Measurements from ENCODE around the gene HNF4A. TPM values are rescaled to one million over a fixed set of nuclear protein-coding genes. Genes with fewer than 3 reads are reported as not detected.

Gene HNF4A
- total and polyA plus RNA-seq, 11 donors, result 0.03 TPM; not detected in 10

DNA sequence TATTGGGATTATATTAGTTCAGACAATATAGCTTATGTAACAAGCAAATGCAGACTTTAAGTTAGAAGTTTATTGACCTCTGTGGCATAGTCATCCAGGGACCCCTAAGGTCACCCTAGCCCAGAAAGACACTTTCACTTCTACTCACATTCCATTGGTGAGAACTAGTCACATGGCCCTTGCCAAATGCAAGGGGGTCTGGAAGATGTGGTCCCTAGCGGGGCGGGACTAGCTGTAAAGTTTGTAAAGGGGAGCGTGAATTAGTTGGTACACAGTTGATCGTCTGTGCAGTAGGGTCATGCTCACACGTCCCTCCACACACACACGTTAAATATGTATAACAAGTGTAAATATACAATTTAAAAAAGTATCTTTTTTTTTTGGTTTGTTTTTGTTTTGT is 9.3 kb downstream of the HNF4A start:
- 88 to 94% (median 90%) methylated on average over 6 of the region's 6 CpGs for WGBS, 4 donors
- intact Hi-C loops (cut with DNase I), result no loop called here
- H3K27me3 ChIP-seq, result no peaks in the 10 kb centered on the region

DNA sequence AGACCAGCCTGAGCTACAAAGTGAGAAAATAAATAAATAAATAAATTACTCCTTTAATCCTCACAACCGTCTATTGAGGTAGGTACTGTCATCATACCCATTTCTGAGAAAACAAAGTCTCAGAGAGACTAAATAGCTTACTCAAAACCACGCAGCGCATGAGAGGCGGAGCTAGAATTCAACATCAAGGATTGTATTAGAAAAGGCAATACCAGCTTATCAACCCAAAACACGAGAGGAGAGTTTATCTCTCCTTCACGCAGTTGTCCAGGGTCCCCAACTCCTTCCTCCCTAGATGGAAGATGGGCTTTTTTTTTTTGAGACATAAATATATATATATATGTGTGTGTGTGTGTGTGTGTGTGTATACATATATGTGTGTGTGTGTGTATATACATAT is 12.2 kb downstream of the HNF4A start:
- H3K4me1 ChIP-seq, result no peaks in the 10 kb centered on the region
- H3K27ac ChIP-seq, result no peak overlapping the region
- H3K36me3 ChIP-seq, result no peaks in the 10 kb centered on the region
- TF ChIP-seq POLR2A (IDR thresholded peaks at IDR 0.05), result no peak
- TF ChIP-seq, protein P1, sequence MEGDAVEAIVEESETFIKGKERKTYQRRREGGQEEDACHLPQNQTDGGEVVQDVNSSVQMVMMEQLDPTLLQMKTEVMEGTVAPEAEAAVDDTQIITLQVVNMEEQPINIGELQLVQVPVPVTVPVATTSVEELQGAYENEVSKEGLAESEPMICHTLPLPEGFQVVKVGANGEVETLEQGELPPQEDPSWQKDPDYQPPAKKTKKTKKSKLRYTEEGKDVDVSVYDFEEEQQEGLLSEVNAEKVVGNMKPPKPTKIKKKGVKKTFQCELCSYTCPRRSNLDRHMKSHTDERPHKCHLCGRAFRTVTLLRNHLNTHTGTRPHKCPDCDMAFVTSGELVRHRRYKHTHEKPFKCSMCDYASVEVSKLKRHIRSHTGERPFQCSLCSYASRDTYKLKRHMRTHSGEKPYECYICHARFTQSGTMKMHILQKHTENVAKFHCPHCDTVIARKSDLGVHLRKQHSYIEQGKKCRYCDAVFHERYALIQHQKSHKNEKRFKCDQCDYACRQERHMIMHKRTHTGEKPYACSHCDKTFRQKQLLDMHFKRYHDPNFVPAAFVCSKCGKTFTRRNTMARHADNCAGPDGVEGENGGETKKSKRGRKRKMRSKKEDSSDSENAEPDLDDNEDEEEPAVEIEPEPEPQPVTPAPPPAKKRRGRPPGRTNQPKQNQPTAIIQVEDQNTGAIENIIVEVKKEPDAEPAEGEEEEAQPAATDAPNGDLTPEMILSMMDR (IDR thresholded peaks at IDR 0.05), result no peak
- H3K9me3 ChIP-seq, result no peaks in the 10 kb centered on the region
- intact Hi-C loops (cut with DNase I), result no loop called here
- no peak for ATAC-seq
- 86 to 93% (median 91%) methylated on average over 6 of the region's 6 CpGs for WGBS, 4 donors
- no peak for DNase-seq
- no peak overlapping the region for H3K4me3 ChIP-seq
- H3K27me3 ChIP-seq, result no peaks in the 10 kb centered on the region

More for the DNA sequence above, 9.3 kb downstream of the HNF4A start:
- DNase-seq, result no peak
- no peaks in the 10 kb centered on the region for H3K9me3 ChIP-seq
- H3K27ac ChIP-seq, result no peak overlapping the region
- no peak for TF ChIP-seq POLR2A (IDR thresholded peaks at IDR 0.05)
- TF ChIP-seq, protein P1 (IDR thresholded peaks at IDR 0.05), result no peak
- no peaks in the 10 kb centered on the region for H3K4me1 ChIP-seq
- no peaks in the 10 kb centered on the region for H3K36me3 ChIP-seq
- no peak overlapping the region for H3K4me3 ChIP-seq
- ATAC-seq, result no peak

DNA sequence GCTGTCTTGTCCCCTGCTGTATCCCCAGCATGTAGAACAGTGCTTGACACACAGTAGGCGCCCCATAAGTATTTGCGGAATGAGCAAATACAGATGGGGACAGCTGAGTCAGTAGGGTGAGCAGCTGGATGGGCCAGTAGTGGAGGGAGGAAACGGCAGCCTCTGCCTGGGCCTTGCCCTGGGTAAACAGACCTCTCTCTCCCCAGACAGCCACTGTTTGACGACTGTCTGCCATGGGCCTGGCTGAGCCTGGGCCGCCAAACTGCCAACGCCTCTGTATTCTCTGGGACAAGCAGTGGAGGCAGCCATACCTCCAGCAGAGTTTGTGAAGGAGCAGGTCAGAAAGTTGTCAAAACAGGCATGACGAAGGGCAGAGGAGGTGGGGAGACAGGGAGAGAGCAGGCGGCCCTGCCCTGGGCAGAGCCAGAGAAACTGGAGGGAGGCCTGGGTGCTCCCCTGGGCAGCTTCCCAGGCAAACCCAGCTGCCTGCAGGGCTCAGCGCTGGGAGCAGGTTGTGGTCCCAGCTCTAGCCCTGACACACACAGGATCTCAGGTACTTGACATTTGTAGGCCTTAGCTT is 15.2 kb downstream of the HNF4A start:
- no peak overlapping the region for H3K27ac ChIP-seq
- no peak overlapping the region for H3K4me3 ChIP-seq
- no peaks in the 10 kb centered on the region for H3K4me1 ChIP-seq
- TF ChIP-seq POLR2A (IDR thresholded peaks at IDR 0.05), result no peak
- TF ChIP-seq, protein P1 (IDR thresholded peaks at IDR 0.05), result no peak
- no peak for DNase-seq
- H3K27me3 ChIP-seq, result no peaks in the 10 kb centered on the region
- no peaks in the 10 kb centered on the region for H3K36me3 ChIP-seq
- no peak for ATAC-seq
- WGBS, 4 donors, result 63 to 85% (median 73%) methylated on average over 5 to 9 of the region's 9 CpGs
- intact Hi-C loops (cut with DNase I), result loop anchor here in 1 of 10 donors (5.0 kb wide), 1 partner anchor 48 kb away; no protein-coding TSS in a partner anchor
- no peaks in the 10 kb centered on the region for H3K9me3 ChIP-seq

DNA sequence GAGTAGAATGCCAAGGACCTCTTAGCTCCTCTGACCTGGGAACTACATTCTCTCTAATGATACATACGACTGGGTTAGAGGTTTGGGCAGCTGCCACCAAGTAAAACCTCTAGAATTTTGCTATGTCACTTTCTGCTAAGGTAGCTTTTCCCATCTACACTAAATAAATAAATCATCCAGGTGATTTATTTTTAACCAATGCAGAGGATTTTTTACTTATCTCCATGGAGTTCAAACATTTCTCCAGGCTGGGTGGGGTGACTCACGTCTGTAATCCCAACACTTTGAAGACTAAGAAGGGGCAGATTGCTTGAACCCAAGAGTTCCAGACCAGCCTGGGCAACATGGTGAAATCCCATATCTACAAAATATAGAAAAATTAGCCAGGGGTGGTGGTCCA is 27.1 kb downstream of the HNF4A start:
- H3K9me3 ChIP-seq, result no peaks in the 10 kb centered on the region
- H3K36me3 ChIP-seq, result no peaks in the 10 kb centered on the region
- no peak overlapping the region for H3K4me3 ChIP-seq
- DNase-seq (no peak), ATAC-seq (no peak)
- 61 to 69% (median 66%) methylated on average over 2 of the region's 2 CpGs for WGBS, 4 donors
- intact Hi-C loops (cut with DNase I), result loop anchor here in 9 of 10 donors (5.0 to 10.0 kb wide), 10 partner anchors 65 to 482 kb away; partner anchors contain the start of gene FITM2 (in 2 of the 9)
- H3K4me1 ChIP-seq, result peaks cover 0 to 4% (median 0%) of the 10 kb centered on the region in 12 donors
- H3K27ac ChIP-seq, result no peak overlapping the region
- no peak for TF ChIP-seq POLR2A (IDR thresholded peaks at IDR 0.05)
- TF ChIP-seq, protein P1 (IDR thresholded peaks at IDR 0.05), result no peak
- H3K27me3 ChIP-seq, result peaks cover 0 to 11% (median 2%) of the 10 kb centered on the region in 9 donors
